OCI-LY7 (cell line): ENCODE results near the gene DBNL. TPM values are rescaled to one million over a fixed set of nuclear protein-coding genes. Genes with fewer than 3 reads are reported as not detected.

ENCODE experiments used
- BruUV-seq: library from RNA; stranded (reverse); fragments of 400-500 nt; replicated peaks from 2 replicates; lab custom pipeline; 2021; lab: Mats Ljungman, UMichigan
- CTCF ChIA-PET: fragments of 300-600 bp; sonication (Branson Sonifier 250); formaldehyde crosslinking; loops from one replicate; lab custom pipeline; 2022; ENCODE audit warnings: antibody characterized with exemption; ENCODE audit not compliant: unreplicated experiment; lab: Charles Lee
- POLR2A ChIA-PET: fragments of 300-600 bp; sonication (Branson Sonifier 250); formaldehyde crosslinking; loops from one replicate; lab custom pipeline; 2022; ENCODE audit warnings: antibody characterized with exemption; lab: Charles Lee
- DNase-seq: peaks from one replicate; pipeline ENCODE4 v3.0.0-alpha.2; 2015; ENCODE audit warnings: low spot score
- H2AFZ ChIP-seq: fragments of 200-600 bp; sonication (generic), shearing (Covaris generic); 2 replicates; pipeline ENCODE4 v1.6.1; 2014; ENCODE audit warnings: mild to moderate bottlenecking, antibody characterized with exemption, low read length, moderate library complexity
- H3K27ac ChIP-seq: fragments of 200-600 bp; sonication (generic); 2 replicates; pipeline ENCODE4 v1.5.1; 2014; ENCODE audit warnings: mixed run types, low read depth, mild to moderate bottlenecking, moderate library complexity, low read length, inconsistent platforms; ENCODE audit not compliant: poor library complexity, severe bottlenecking
- H3K36me3 ChIP-seq: fragments of 200-600 bp; sonication (generic); 2 replicates; pipeline ENCODE4 v1.6.1; 2014; ENCODE audit warnings: mild to moderate bottlenecking, antibody characterized with exemption, low read length, moderate library complexity, mixed read lengths; ENCODE audit not compliant: insufficient read depth
- H3K4me1 ChIP-seq: fragments of 200-600 bp; sonication (generic); 2 replicates; pipeline ENCODE4 v1.5.1; 2014; ENCODE audit warnings: mild to moderate bottlenecking, low read length; ENCODE audit not compliant: insufficient read depth, poor library complexity, severe bottlenecking
- H3K4me2 ChIP-seq: fragments of 200-600 bp; sonication (generic); 2 replicates; pipeline ENCODE4 v1.6.1; 2014; ENCODE audit warnings: mild to moderate bottlenecking, low read length
- H3K4me3 ChIP-seq: fragments of 200-600 bp; sonication (generic); 2 replicates; pipeline ENCODE4 v1.5.1; 2014; ENCODE audit warnings: mild to moderate bottlenecking, low read depth, low read length; ENCODE audit not compliant: poor library complexity, severe bottlenecking
- H3K79me2 ChIP-seq: fragments of 200-600 bp; sonication (generic); 2 replicates; pipeline ENCODE4 v1.6.1; 2016; ENCODE audit warnings: low read depth, mild to moderate bottlenecking, low read length, moderate library complexity, mixed read lengths; ENCODE audit not compliant: insufficient read depth
- H3K9me2 ChIP-seq: fragments of 200-600 bp; sonication (generic); 2 replicates; pipeline ENCODE4 v1.6.1; 2016; ENCODE audit warnings: mild to moderate bottlenecking, low read length, mixed read lengths; ENCODE audit not compliant: insufficient read depth
- H3K9me3 ChIP-seq: fragments of 200-600 bp; sonication (generic); 2 replicates; pipeline ENCODE4 v1.6.1; 2014; ENCODE audit warnings: mild to moderate bottlenecking, mixed run types, low read length, mixed read lengths
- H4K20me1 ChIP-seq: fragments of 200-600 bp; sonication (generic); 2 replicates; pipeline ENCODE4 v1.6.1; 2014; ENCODE audit warnings: mild to moderate bottlenecking, antibody characterized with exemption, low read length, moderate library complexity, mixed read lengths; ENCODE audit not compliant: insufficient read depth
- CTCF ChIP-seq: fragments of 200-600 bp; sonication (generic); conservative IDR thresholded peaks from 2 replicates; pipeline ENCODE4 v1.5.1; 2014; ENCODE audit warnings: mild to moderate bottlenecking, antibody characterized with exemption, low read length, moderate library complexity, mixed read lengths
- EZH2phosphoT487 ChIP-seq: fragments of 200-600 bp; sonication (generic); IDR thresholded peaks from 2 replicates; pipeline ENCODE4 v1.6.1; 2018; ENCODE audit warnings: low read depth, borderline replicate concordance, mild to moderate bottlenecking, mixed run types, antibody characterized with exemption, low read length, moderate library complexity, mixed read lengths
- intact Hi-C: fragments of 100-400 bp; cut with micrococcal nuclease; formaldehyde crosslinking; loops from one replicate; pipeline ENCODE4 v1.10.0; 2022; ENCODE audit not compliant: unreplicated experiment
- total RNA-seq, 2 experiments: library from RNA; depleted of rRNA in 1 of 2; stranded (reverse); fragments of >200 nt in 1 of 2; shearing (Covaris generic) in 1 of 2; gene quantifications; 2 replicates each; pipeline ENCODE4 v1.2.3, GENCODE V29; 2014 to 2022

Gene DBNL
- total RNA-seq, 2 experiments from 2014 or later = 124 to 137 TPM

GRCh38 chr7:44078521-44078920 lies 34.0 kb downstream of the DBNL start:
- no peak for DNase-seq
- no peaks in the 10 kb centered on the region for H3K9me2 ChIP-seq
- no peak overlapping the region for H3K27ac ChIP-seq
- H3K4me3 ChIP-seq = no peak overlapping the region
- ChIA-PET POLR2A (no interaction called here), CTCF (no interaction called here)
- intact Hi-C loops = no loop called here
- BruUV-seq = no TSS peak
- no peak overlapping the region for H2AFZ ChIP-seq
- H3K79me2 ChIP-seq = peaks cover 24% of the 10 kb centered on the region; the same call in 1 of the 2 replicates
- H3K9me3 ChIP-seq = no peaks in the 10 kb centered on the region
- no peak overlapping the region for H3K4me2 ChIP-seq
- no peaks in the 10 kb centered on the region; the same call in 1 of the 2 replicates for H4K20me1 ChIP-seq
- H3K36me3 ChIP-seq = peaks cover 81% of the 10 kb centered on the region
- H3K4me1 ChIP-seq = peaks cover 35% of the 10 kb centered on the region
- TF ChIP-seq EZH2phosphoT487 (no peak), CTCF (no peak)

GRCh38 chr7:44079331-44080021 lies 35.0 kb downstream of the DBNL start:
- Histone ChIP-seq H3K27ac (peak overlapping the region; percentile 78), H3K79me2 (peaks cover 24% of the 10 kb centered on the region; the same call in 1 of the 2 replicates), H3K4me3 (peak overlapping the region; percentile 74), H3K4me2 (peak overlapping the region; percentile 86), H3K36me3 (peaks cover 71% of the 10 kb centered on the region), H2AFZ (no peak overlapping the region), H3K9me3 (no peaks in the 10 kb centered on the region), H3K9me2 (no peaks in the 10 kb centered on the region), H3K4me1 (peaks cover 41% of the 10 kb centered on the region), H4K20me1 (no peaks in the 10 kb centered on the region; the same call in 1 of the 2 replicates)
- POLR2A ChIA-PET = interaction anchor here (0.5 kb wide), 1 partner anchor 10 kb away, joined by 6 read pairs; no protein-coding TSS in a partner anchor
- DNase-seq = no peak
- CTCF ChIA-PET = no interaction called here
- BruUV-seq = no TSS peak
- intact Hi-C loops = loop anchor here (10.0 kb wide), 1 partner anchor 65 kb away; no protein-coding TSS in a partner anchor
- no peak for TF ChIP-seq EZH2phosphoT487
- no peak for TF ChIP-seq CTCF

- Histone ChIP-seq H2AFZ (no peak overlapping the region), H3K4me3 (peak overlapping the region; percentile 74), H3K9me3 (no peaks in the 10 kb centered on the region), H3K9me2 (no peaks in the 10 kb centered on the region), H3K36me3 (peaks cover 65% of the 10 kb centered on the region), H3K4me1 (peaks cover 47% of the 10 kb centered on the region), H3K27ac (peak overlapping the region; percentile 78), H3K4me2 (peak overlapping the region; percentile 86), H4K20me1 (no peaks in the 10 kb centered on the region; the same call in 1 of the 2 replicates), H3K79me2 (peaks cover 24% of the 10 kb centered on the region; the same call in 1 of the 2 replicates)
- ChIA-PET CTCF (interaction anchor here (1.9 to 2.1 kb wide), 2 partner anchors 17 to 22 kb away, joined by 7 to 25 read pairs; no protein-coding TSS in a partner anchor), POLR2A (interaction anchor here (2.1 to 2.3 kb wide), 2 partner anchors 9 to 17 kb away, joined by 6 to 38 read pairs; no protein-coding TSS in a partner anchor)
- TF ChIP-seq EZH2phosphoT487 = no peak
- TF ChIP-seq CTCF = no peak
- no TSS peak for BruUV-seq
- intact Hi-C loops = loop anchor here (10.0 kb wide), 1 partner anchor 65 kb away; no protein-coding TSS in a partner anchor
- DNase-seq = no peak
Measured at GRCh38 chr7:44080118-44080517, 35.6 kb downstream of the DBNL start.
